GM06990 (cell line): ENCODE data around the gene ELK4.

ENCODE experiments used
- DNase-seq: peaks from one replicate; pipeline ENCODE4 v3.0.0-alpha.2; 2011; ENCODE audit not compliant: insufficient read length; ENCODE audit errors: extremely low read depth
- H3K27me3 ChIP-seq: replicated peaks from 2 replicates; pipeline ENCODE4 v1.6.0; 2011; ENCODE audit warnings: low read length; ENCODE audit not compliant: control insufficient read depth, insufficient read depth
- H3K36me3 ChIP-seq: 2 replicates; pipeline ENCODE4 v1.5.1; 2011; ENCODE audit warnings: low read length; ENCODE audit not compliant: control insufficient read depth, insufficient read depth
- H3K4me3 ChIP-seq: replicated peaks from 2 replicates; pipeline ENCODE4 v1.5.1; 2011; ENCODE audit warnings: low read depth, mild to moderate bottlenecking, control low read depth, low read length
- TF ChIP-seq, protein P1 (sequence below): IDR thresholded peaks from 2 replicates; pipeline ENCODE4 v1.5.1; 2011; ENCODE audit warnings: low read length, control low read depth, mild to moderate bottlenecking, inconsistent platforms; ENCODE audit not compliant: insufficient read depth, poor library complexity, severe bottlenecking

Gene ELK4

DNA sequence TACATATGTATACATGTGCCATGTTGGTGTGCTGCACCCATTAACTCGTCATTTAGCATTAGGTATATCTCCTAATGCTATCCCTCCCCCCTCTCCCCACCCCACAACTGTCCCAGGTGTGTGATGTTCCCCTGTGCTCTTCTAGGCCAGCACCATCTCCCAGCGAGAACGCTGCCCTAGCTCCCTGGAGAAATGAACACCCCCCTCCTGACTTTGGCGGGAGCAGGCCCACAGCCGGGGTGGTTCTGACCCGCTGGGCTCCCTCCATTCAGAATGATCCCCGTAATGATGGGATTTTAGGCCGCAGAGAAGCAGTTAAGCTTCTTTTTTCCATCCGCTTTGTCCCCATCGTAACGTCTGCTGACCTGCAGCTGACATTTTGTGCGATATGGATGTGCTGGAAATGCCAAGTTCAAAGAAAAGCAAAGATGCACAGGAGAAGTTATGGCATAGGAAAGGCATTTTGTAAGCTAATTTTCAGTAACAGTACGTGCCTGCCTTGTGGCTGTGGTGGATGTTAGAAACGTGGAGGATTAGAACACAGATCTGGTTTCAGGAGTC, 39.3 kb downstream of the ELK4 start:
- H3K4me3 ChIP-seq = peak overlapping the region; percentile 49; the same call in 1 of the 2 replicates

GRCh38 chr1:205591522-205592351, 40.1 kb downstream of the ELK4 start:
- peak overlapping the region; percentile 49 for H3K4me3 ChIP-seq
- peak; percentile 88 for DNase-seq
- TF ChIP-seq, protein P1, sequence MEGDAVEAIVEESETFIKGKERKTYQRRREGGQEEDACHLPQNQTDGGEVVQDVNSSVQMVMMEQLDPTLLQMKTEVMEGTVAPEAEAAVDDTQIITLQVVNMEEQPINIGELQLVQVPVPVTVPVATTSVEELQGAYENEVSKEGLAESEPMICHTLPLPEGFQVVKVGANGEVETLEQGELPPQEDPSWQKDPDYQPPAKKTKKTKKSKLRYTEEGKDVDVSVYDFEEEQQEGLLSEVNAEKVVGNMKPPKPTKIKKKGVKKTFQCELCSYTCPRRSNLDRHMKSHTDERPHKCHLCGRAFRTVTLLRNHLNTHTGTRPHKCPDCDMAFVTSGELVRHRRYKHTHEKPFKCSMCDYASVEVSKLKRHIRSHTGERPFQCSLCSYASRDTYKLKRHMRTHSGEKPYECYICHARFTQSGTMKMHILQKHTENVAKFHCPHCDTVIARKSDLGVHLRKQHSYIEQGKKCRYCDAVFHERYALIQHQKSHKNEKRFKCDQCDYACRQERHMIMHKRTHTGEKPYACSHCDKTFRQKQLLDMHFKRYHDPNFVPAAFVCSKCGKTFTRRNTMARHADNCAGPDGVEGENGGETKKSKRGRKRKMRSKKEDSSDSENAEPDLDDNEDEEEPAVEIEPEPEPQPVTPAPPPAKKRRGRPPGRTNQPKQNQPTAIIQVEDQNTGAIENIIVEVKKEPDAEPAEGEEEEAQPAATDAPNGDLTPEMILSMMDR = peak; percentile 97
- H3K27me3 ChIP-seq = no peaks in the 10 kb centered on the region
- no peaks in the 10 kb centered on the region for H3K36me3 ChIP-seq

More for the DNA sequence above, 39.3 kb downstream of the ELK4 start:
- DNase-seq = no peak
- TF ChIP-seq, protein P1 = no peak
- H3K27me3 ChIP-seq = no peaks in the 10 kb centered on the region
- no peaks in the 10 kb centered on the region for H3K36me3 ChIP-seq

DNA sequence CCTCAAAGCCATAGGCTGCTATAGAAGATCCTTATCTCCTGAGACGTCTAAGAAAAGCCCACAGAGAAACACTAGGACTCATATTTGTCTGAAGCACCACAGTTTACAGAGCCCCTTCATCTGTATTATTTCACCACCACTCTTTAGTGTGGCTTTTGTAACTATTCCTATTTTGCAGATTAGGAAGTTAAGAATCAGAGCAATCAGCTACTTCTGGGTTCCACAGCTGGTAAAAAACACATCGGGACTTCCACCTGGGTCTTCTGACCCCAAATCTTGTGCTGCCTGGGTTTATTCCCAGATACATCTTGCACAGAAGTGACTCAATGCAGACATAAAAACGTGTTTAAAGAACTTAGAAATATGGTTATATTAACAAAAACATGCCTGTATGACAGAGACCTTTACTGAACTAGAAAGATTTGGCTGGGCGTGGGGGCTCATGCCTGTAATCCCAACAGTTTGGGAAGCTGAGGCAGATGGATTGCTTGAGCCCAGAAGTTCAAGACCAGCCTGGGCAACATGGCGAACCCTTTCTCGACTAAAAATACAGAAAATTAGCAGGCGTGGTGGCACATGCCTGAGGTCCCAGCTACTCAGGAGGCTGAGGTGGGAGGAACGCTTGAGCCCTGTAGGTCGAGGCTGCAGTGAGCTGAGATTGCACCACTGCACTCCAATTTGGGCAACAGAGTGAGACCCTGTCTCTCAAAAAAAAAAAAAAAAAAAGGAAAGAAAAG, 40.9 kb downstream of the ELK4 start:
- DNase-seq = no peak
- H3K27me3 ChIP-seq = no peaks in the 10 kb centered on the region
- TF ChIP-seq, protein P1 = no peak
- no peak overlapping the region for H3K4me3 ChIP-seq
- no peaks in the 10 kb centered on the region for H3K36me3 ChIP-seq

DNA sequence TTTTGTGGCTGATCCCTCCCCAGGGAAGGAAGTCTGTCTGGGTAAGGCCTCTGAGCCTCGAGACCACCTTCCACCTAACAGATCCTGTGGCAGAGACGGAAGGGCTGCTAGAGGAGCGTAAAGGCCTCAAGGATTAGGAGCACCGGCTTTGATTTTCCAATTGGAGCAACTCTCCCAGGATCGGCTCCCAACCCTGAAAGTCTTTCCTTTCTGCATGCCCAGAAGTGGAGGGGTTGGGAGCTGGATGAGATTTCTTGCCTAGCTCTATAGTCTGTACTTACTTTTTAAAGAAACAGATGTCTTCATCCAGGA, 41.4 kb downstream of the ELK4 start:
- no peaks in the 10 kb centered on the region for H3K27me3 ChIP-seq
- H3K4me3 ChIP-seq = no peak overlapping the region
- no peak for DNase-seq
- TF ChIP-seq, protein P1 = no peak
- H3K36me3 ChIP-seq = no peaks in the 10 kb centered on the region

DNA sequence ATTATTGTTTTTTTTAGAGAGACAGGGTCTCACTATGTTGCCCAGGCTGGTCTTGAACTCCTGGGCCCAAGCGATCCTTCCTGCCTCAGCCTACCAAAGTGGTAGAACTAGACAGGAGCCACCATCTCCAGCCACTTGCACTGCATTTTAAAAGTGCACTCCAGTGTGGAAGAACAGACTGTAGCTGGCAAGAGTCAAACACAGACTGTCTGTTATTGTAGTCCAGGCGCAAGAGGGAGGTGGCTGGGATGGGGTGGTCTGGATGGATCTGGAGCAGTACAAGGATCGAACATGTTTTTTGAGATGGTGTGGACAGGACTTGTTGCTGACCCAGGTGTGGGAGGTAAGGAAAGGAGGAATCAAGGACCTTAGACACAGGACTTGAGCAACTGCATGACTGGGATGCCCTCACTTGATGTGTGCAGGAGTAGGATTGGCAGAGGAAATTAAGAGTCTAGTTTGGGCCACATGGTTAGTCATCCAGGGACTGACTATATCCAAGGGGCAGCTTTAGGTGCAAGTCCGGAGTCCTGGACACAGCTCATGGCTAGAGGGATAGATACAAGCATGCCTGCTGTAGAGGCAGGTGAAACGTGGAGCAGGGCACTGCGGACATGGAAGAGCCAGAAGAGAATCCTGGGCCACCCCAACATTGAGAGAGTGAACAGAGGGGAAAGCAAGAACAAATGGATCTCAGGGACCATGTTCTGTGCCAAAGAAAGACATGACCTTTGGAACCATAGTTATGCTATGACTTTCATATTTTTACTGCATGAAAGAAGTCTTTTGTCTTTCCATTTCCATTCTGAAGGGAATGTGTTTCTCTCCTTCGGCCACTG, 42.0 kb downstream of the ELK4 start:
- Histone ChIP-seq H3K36me3 (no peaks in the 10 kb centered on the region), H3K27me3 (no peaks in the 10 kb centered on the region), H3K4me3 (no peak overlapping the region)
- TF ChIP-seq, protein P1 = no peak
- DNase-seq = no peak
